B cell (primary cell): Measurements from ENCODE around the gene THRB. TPM values are rescaled to one million over a fixed set of nuclear protein-coding genes. Genes with fewer than 3 reads are reported as not detected.
A peak's percentile ranks its signal among the peaks of the same experiment; 100 is the strongest.

ENCODE experiments used
- ATAC-seq: fragments of 200-7000 bp; cut with Tn5 transposase; one replicate; pipeline ENCODE4 v1.10.0; 2021; ENCODE audit warnings: low read depth, mild to moderate bottlenecking, moderate number of reproducible peaks, moderate library complexity
- CTCF ChIA-PET: fragments of 350-600 bp; sonication (Branson Sonifier 250); formaldehyde crosslinking; loops from one replicate; lab custom pipeline; 2021; ENCODE audit warnings: antibody characterized with exemption, inconsistent platforms; lab: Charles Lee
- POLR2A ChIA-PET: fragments of 350-600 bp; sonication (Branson Sonifier 250); formaldehyde crosslinking; loops from one replicate; lab custom pipeline; 2021; ENCODE audit warnings: antibody characterized with exemption; lab: Charles Lee
- DNase-seq: peaks from one replicate; pipeline ENCODE4 v3.0.0; 2013
- H2AFZ ChIP-seq: 2 replicates; pipeline ENCODE4 v1.6.1; 2012; ENCODE audit warnings: mild to moderate bottlenecking, low read depth, low read length; ENCODE audit not compliant: insufficient read depth, poor library complexity, severe bottlenecking
- H3K27ac ChIP-seq, 2 donors: 1 replicate in 1 of 2; 2 replicates in 1 of 2; pipeline ENCODE4 v1.5.1; 2012 to 2013; ENCODE audit warnings: low read length in 2 of 2, mild to moderate bottlenecking in 2 of 2, moderate library complexity in 1 of 2
- H3K27me3 ChIP-seq, 4 experiments: fragments of 200-600 bp in 1 of 4; sonication (generic) in 1 of 4; replicated peaks in 1 of 4; 1 replicate in 2 of 4; 2 replicates in 2 of 4; pipeline versions ENCODE4 v1.6.1 to v1.7.0; 2013 to 2016; ENCODE audit warnings: low read length in 3 of 4, mild to moderate bottlenecking in 2 of 4, mixed read lengths in 1 of 4, moderate library complexity in 1 of 4; ENCODE audit not compliant: insufficient read depth in 4 of 4, control insufficient read depth in 3 of 4; ENCODE audit errors: control extremely low read depth in 1 of 4
- H3K36me3 ChIP-seq, 2 experiments: replicated peaks in 1 of 2; 1 replicate in 1 of 2; 2 replicates in 1 of 2; pipeline versions ENCODE4 v1.6.1 to v1.7.1; 2013; ENCODE audit warnings: low read length in 1 of 2; ENCODE audit not compliant: insufficient read depth in 2 of 2, control insufficient read depth in 1 of 2; ENCODE audit errors: control extremely low read depth in 1 of 2, extremely low read depth in 1 of 2
- H3K4me1 ChIP-seq, 2 donors: fragments of 200-600 bp in 1 of 2; sonication (generic) in 1 of 2; 1 replicate in 1 of 2; 2 replicates in 1 of 2; pipeline versions ENCODE4 v1.5.1 to v1.6.1; 2013 to 2017; ENCODE audit warnings: low read length in 2 of 2; ENCODE audit not compliant: control insufficient read depth in 2 of 2, insufficient read depth in 2 of 2
- H3K4me2 ChIP-seq: replicated peaks from 2 replicates; pipeline ENCODE3; 2012; ENCODE audit warnings: mild to moderate bottlenecking, low read depth, low read length; ENCODE audit not compliant: poor library complexity, severe bottlenecking
- H3K4me3 ChIP-seq, 5 experiments: fragments of 200-600 bp in 1 of 5; sonication (generic) in 1 of 5; 1 replicate in 3 of 5; 2 replicates in 2 of 5; pipeline versions ENCODE4 v1.5.1 to v1.7.0; 2011 to 2016; ENCODE audit warnings: low read length in 4 of 5, mild to moderate bottlenecking in 4 of 5, low read depth in 2 of 5, control low read depth in 1 of 5, moderate library complexity in 1 of 5; ENCODE audit not compliant: insufficient read depth in 1 of 5; ENCODE audit errors: control extremely low read depth in 1 of 5, extremely low read depth in 1 of 5
- H3K79me2 ChIP-seq: fragments of 200-600 bp; sonication (generic); one replicate; pipeline ENCODE4 v1.6.0; 2016; ENCODE audit warnings: low read length; ENCODE audit not compliant: control insufficient read depth, insufficient read depth
- H3K9ac ChIP-seq: fragments of 200-600 bp; sonication (generic); 2 replicates; pipeline ENCODE4 v1.6.1; 2017; ENCODE audit warnings: mild to moderate bottlenecking, low read length, moderate library complexity
- H3K9me3 ChIP-seq, 3 donors: one replicate each; pipeline versions ENCODE4 v1.6.1 to v1.7.1; 2013; ENCODE audit warnings: low read length in 2 of 3; ENCODE audit not compliant: control insufficient read depth in 2 of 3, insufficient read depth in 1 of 3; ENCODE audit errors: control extremely low read depth in 1 of 3
- H4K20me1 ChIP-seq: 2 replicates; pipeline ENCODE4 v1.6.0; 2012; ENCODE audit warnings: mild to moderate bottlenecking, low read length; ENCODE audit not compliant: insufficient read depth, control insufficient read depth, poor library complexity, severe bottlenecking
- H3K27ac Mint-ChIP-seq: one replicate; pipeline ENCODE4 v1.8.0; 2021; ENCODE audit warnings: mixed read lengths
- H3K27me3 Mint-ChIP-seq: one replicate; pipeline ENCODE4 v1.8.0; 2021; ENCODE audit warnings: mixed read lengths
- H3K4me1 Mint-ChIP-seq: one replicate; pipeline ENCODE4 v1.8.0; 2021; ENCODE audit warnings: mixed read lengths
- H3K4me3 Mint-ChIP-seq: one replicate; pipeline ENCODE4 v1.8.0; 2021; ENCODE audit warnings: mixed read lengths
- H3K9me3 Mint-ChIP-seq: one replicate; pipeline ENCODE4 v1.8.0; 2022; ENCODE audit warnings: mixed read lengths; ENCODE audit not compliant: insufficient read depth
- EZH2 ChIP-seq: IDR thresholded peaks from 2 replicates; pipeline ENCODE4 v1.6.1; 2012; ENCODE audit warnings: borderline replicate concordance, low read depth, mild to moderate bottlenecking, moderate library complexity, low read length; ENCODE audit not compliant: insufficient read depth, poor library complexity, severe bottlenecking
- WGBS: methylation state at CpG from one replicate; pipeline ENCODE4 v1.1.5; 2013; ENCODE audit warnings: missing lambda C conversion rate; ENCODE audit not compliant: insufficient coverage; 5-methylcytosine and 5-hydroxymethylcytosine counted together
- intact Hi-C: fragments of 100-400 bp; cut with micrococcal nuclease; formaldehyde crosslinking; loops from one replicate; pipeline ENCODE4 v1.10.0; 2022
- polyA plus RNA-seq: library from polyadenylated mRNA; depleted of rRNA; stranded (reverse); fragments of >200 nt; gene quantifications from 2 replicates; pipeline ENCODE4 v1.2.3, GENCODE V29; 2012
- total RNA-seq, 2 donors: library from RNA; stranded (reverse); fragments of 120-200 nt in 1 of 2; gene quantifications; 1 replicate in 1 of 2; 2 replicates in 1 of 2; pipeline versions ENCODE4 v1.2.3 to v1.2.4, GENCODE V29; 2013 to 2022
- TF ChIP-seq, protein P1 (sequence below): fragments of 200-600 bp; IDR thresholded peaks from one replicate; pipeline ENCODE4 v1.8.0; 2022; ENCODE audit warnings: antibody characterized with exemption, mild to moderate bottlenecking

The THRB gene
- total and polyA plus RNA-seq, 2 donors (not counting 1 experiment from before 2014, with no cell fraction given), result 0.86 to 1.8 TPM

DNA sequence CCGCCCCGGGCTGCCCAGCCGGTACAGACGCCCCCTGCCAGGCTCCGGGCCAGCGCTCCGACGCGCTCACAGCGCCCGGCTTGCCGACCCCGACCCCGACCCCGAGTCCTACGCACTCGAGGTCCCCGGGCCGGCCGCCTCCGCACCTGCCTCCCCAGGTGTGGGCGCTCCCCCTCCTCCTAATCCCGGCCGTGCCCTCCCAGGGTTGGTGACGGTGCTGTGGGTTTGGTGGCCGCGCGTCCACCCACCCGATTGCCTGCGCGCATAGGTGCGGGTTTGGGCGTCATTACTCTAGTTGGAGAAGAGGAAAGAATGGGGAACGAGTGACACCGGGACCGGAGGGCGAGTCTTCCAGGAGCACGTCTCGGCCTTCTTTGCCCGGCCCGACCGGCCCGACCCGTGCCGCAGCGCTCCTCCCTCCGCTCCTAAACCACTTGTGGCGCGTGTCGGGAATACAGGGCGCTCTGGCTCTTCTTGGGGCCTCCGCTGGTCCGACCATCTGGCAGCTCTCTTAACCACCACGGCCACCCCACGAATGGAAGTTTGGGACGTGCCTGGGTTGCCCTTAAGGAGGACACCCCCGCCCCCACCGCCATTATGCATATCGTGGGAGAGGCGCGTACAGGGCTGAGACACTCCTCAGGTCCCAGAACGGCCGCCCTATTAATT is 810 bp upstream of the THRB start:
- H3K27me3 Mint-ChIP-seq, result peaks cover 30% of the 10 kb centered on the region
- intact Hi-C loops, result loop anchor here (2.0 kb wide), 1 partner anchor 25 kb away; no protein-coding TSS in a partner anchor
- H3K4me1 Mint-ChIP-seq, result peaks cover 18% of the 10 kb centered on the region
- WGBS, result under 1% methylated on average over 49 of the region's 63 CpGs
- Histone ChIP-seq H3K9ac (peak overlapping the region; percentile 78), H2AFZ (peak overlapping the region; percentile 92), H3K4me3 (peak overlapping the region in 4 of 5 experiments; percentile 58 to 77 (median 72)), H4K20me1 (no peaks in the 10 kb centered on the region), H3K36me3 (no peaks in the 10 kb centered on the region), H3K9me3 (peaks cover 0 to 6% (median 0%) of the 10 kb centered on the region in 3 donors), H3K27me3 (peaks cover 0 to 21% (median 6%) of the 10 kb centered on the region in 4 experiments), H3K4me2 (peak overlapping the region; percentile 94), H3K4me1 (peaks cover 10 to 22% of the 10 kb centered on the region in 2 donors), H3K79me2 (no peaks in the 10 kb centered on the region), H3K27ac (peak overlapping the region; percentile 29 to 68)
- ChIA-PET POLR2A (no interaction called here), CTCF (interaction anchor here (1.0 to 2.1 kb wide), 5 partner anchors 9 to 31 kb away, joined by 3 to 6 read pairs (median 4); no protein-coding TSS in a partner anchor)
- H3K9me3 Mint-ChIP-seq, result no peaks in the 10 kb centered on the region
- peak overlapping the region; percentile 89 for H3K27ac Mint-ChIP-seq
- peak; percentile 31 for ATAC-seq
- peak overlapping the region; percentile 95 for H3K4me3 Mint-ChIP-seq
- peak; percentile 69 for DNase-seq
- no peak for TF ChIP-seq EZH2
- TF ChIP-seq, protein P1, sequence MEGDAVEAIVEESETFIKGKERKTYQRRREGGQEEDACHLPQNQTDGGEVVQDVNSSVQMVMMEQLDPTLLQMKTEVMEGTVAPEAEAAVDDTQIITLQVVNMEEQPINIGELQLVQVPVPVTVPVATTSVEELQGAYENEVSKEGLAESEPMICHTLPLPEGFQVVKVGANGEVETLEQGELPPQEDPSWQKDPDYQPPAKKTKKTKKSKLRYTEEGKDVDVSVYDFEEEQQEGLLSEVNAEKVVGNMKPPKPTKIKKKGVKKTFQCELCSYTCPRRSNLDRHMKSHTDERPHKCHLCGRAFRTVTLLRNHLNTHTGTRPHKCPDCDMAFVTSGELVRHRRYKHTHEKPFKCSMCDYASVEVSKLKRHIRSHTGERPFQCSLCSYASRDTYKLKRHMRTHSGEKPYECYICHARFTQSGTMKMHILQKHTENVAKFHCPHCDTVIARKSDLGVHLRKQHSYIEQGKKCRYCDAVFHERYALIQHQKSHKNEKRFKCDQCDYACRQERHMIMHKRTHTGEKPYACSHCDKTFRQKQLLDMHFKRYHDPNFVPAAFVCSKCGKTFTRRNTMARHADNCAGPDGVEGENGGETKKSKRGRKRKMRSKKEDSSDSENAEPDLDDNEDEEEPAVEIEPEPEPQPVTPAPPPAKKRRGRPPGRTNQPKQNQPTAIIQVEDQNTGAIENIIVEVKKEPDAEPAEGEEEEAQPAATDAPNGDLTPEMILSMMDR, result peak; percentile 6
